C4-2B (cell line): ENCODE measurements around the gene LYPD6.

ENCODE experiments used
- CTCF ChIP-seq: fragments of 450-650 bp; conservative IDR thresholded peaks from 2 replicates; pipeline ENCODE4 v1.5.1; 2017; ENCODE audit warnings: mild to moderate bottlenecking
- ZFX ChIP-seq: fragments of 450-650 bp; IDR thresholded peaks from 2 replicates; pipeline ENCODE4 v1.6.1; 2017

GRCh38 chr2:149507974-149508373, 177.6 kb downstream of the LYPD6 start:
- TF ChIP-seq CTCF (no peak), ZFX (no peak)
